ENCODE measurements around the gene CDON. TPM values are rescaled to one million over a fixed set of nuclear protein-coding genes. Genes with fewer than 3 reads are reported as not detected.

CDON gene
- total RNA-seq, 1 donor from 2014 or later: 71.3 TPM

DNA sequence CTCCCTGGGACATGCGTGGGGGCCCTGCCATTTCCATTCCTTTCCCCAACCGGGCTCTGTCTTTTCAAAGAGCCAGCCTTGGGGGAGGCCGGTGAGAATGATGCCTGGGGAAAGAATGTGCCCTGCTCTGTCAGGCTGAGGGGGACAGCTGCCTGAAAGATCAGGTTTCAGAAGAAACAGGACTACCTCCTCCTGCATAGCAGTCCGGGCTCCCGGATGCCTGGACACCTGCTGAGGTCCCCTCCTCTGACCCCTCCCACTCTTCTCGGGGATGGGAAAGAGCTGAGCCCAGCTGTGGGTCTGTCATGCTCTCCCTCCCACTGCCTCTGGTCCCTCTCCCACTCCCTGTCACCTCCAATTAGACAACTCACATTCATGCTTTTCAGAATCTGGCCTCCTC lies 41.8 kb upstream of the CDON start:
- H3K27ac ChIP-seq: peak overlapping the region; percentile 78
- H3K27me3 ChIP-seq: no peaks in the 10 kb centered on the region
- TF ChIP-seq, protein P1, sequence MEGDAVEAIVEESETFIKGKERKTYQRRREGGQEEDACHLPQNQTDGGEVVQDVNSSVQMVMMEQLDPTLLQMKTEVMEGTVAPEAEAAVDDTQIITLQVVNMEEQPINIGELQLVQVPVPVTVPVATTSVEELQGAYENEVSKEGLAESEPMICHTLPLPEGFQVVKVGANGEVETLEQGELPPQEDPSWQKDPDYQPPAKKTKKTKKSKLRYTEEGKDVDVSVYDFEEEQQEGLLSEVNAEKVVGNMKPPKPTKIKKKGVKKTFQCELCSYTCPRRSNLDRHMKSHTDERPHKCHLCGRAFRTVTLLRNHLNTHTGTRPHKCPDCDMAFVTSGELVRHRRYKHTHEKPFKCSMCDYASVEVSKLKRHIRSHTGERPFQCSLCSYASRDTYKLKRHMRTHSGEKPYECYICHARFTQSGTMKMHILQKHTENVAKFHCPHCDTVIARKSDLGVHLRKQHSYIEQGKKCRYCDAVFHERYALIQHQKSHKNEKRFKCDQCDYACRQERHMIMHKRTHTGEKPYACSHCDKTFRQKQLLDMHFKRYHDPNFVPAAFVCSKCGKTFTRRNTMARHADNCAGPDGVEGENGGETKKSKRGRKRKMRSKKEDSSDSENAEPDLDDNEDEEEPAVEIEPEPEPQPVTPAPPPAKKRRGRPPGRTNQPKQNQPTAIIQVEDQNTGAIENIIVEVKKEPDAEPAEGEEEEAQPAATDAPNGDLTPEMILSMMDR (IDR thresholded peaks at IDR 0.05): no peak
- TF ChIP-seq EZH2phosphoT487 (IDR thresholded peaks at IDR 0.05) (no peak), EZH2 (IDR thresholded peaks at IDR 0.05) (no peak)
- peaks cover 10% of the 10 kb centered on the region for H3K27me3 Mint-ChIP-seq (ENCODE audit: insufficient read depth, low read depth)
- peaks cover 60% of the 10 kb centered on the region for H3K4me1 ChIP-seq
- H3K36me3 ChIP-seq: no peaks in the 10 kb centered on the region
- peak; percentile 86 for DNase-seq (ENCODE audit: low spot score)
- peak overlapping the region; percentile 67 for H3K4me2 ChIP-seq
- H2AFZ ChIP-seq (replicated peaks): no peak overlapping the region
- no peaks in the 10 kb centered on the region for H3K79me2 ChIP-seq (ENCODE audit: low read depth)
- H3K9me3 Mint-ChIP-seq: no peaks in the 10 kb centered on the region
- peak overlapping the region; percentile 12 for H3K4me3 ChIP-seq
- H3K9ac ChIP-seq: no peak overlapping the region
- H4K20me1 ChIP-seq (ENCODE audit: low read depth): no peaks in the 10 kb centered on the region
- H3K36me3 Mint-ChIP-seq: no peaks in the 10 kb centered on the region
- H3K4me1 Mint-ChIP-seq: peaks cover 86% of the 10 kb centered on the region
- peak overlapping the region; percentile 61 for H3K4me3 Mint-ChIP-seq
- H3F3A ChIP-seq (ENCODE audit: low read depth): peaks cover 34% of the 10 kb centered on the region
- peak overlapping the region; percentile 100 for H3K27ac Mint-ChIP-seq
- H3K9me3 ChIP-seq (ENCODE audit: low read depth): no peaks in the 10 kb centered on the region

- no peak overlapping the region for H3K4me2 ChIP-seq
- no peaks in the 10 kb centered on the region for H3K36me3 Mint-ChIP-seq
- no peak for DNase-seq (ENCODE audit: low spot score)
- no peak overlapping the region for H2AFZ ChIP-seq (replicated peaks)
- H3K27me3 ChIP-seq: no peaks in the 10 kb centered on the region
- TF ChIP-seq, protein P1 (IDR thresholded peaks at IDR 0.05): no peak
- TF ChIP-seq EZH2 (IDR thresholded peaks at IDR 0.05): no peak
- TF ChIP-seq EZH2phosphoT487 (IDR thresholded peaks at IDR 0.05): no peak
- no peak overlapping the region for H3K9ac ChIP-seq
- H3K9me3 Mint-ChIP-seq: no peaks in the 10 kb centered on the region
- H4K20me1 ChIP-seq (ENCODE audit: low read depth): no peaks in the 10 kb centered on the region
- H3K9me3 ChIP-seq (ENCODE audit: low read depth): no peaks in the 10 kb centered on the region
- H3F3A ChIP-seq (ENCODE audit: low read depth): peaks cover 34% of the 10 kb centered on the region
- peak overlapping the region; percentile 100 for H3K27ac Mint-ChIP-seq
- H3K79me2 ChIP-seq (ENCODE audit: low read depth): no peaks in the 10 kb centered on the region
- H3K4me3 ChIP-seq: no peak overlapping the region
- no peaks in the 10 kb centered on the region for H3K36me3 ChIP-seq
- no peak overlapping the region for H3K27ac ChIP-seq
- H3K4me1 Mint-ChIP-seq: peaks cover 91% of the 10 kb centered on the region
- peaks cover 12% of the 10 kb centered on the region for H3K27me3 Mint-ChIP-seq (ENCODE audit: insufficient read depth, low read depth)
- H3K4me1 ChIP-seq: peaks cover 70% of the 10 kb centered on the region
- H3K4me3 Mint-ChIP-seq: peak overlapping the region; percentile 22
Measured at GRCh38 chr11:126103150-126103549, 40.5 kb upstream of the CDON start.

- H3K4me1 Mint-ChIP-seq: peaks cover 97% of the 10 kb centered on the region
- Histone ChIP-seq H2AFZ (replicated peaks) (no peak overlapping the region), H3K9me3 (ENCODE audit: low read depth) (no peaks in the 10 kb centered on the region), H3K4me1 (peaks cover 72% of the 10 kb centered on the region), H3F3A (ENCODE audit: low read depth) (peaks cover 34% of the 10 kb centered on the region), H3K9ac (no peak overlapping the region), H3K27ac (no peak overlapping the region), H3K27me3 (no peaks in the 10 kb centered on the region), H4K20me1 (ENCODE audit: low read depth) (no peaks in the 10 kb centered on the region), H3K79me2 (ENCODE audit: low read depth) (no peaks in the 10 kb centered on the region), H3K36me3 (no peaks in the 10 kb centered on the region), H3K4me2 (no peak overlapping the region), H3K4me3 (no peak overlapping the region)
- peaks cover 10% of the 10 kb centered on the region for H3K27me3 Mint-ChIP-seq (ENCODE audit: insufficient read depth, low read depth)
- H3K4me3 Mint-ChIP-seq: peak overlapping the region; percentile 1
- H3K27ac Mint-ChIP-seq: peak overlapping the region; percentile 100
- no peaks in the 10 kb centered on the region for H3K9me3 Mint-ChIP-seq
- DNase-seq (ENCODE audit: low spot score): no peak
- peaks cover 1% of the 10 kb centered on the region for H3K36me3 Mint-ChIP-seq
- TF ChIP-seq EZH2 (IDR thresholded peaks at IDR 0.05): no peak
- TF ChIP-seq EZH2phosphoT487 (IDR thresholded peaks at IDR 0.05): no peak
- TF ChIP-seq, protein P1 (IDR thresholded peaks at IDR 0.05): no peak
Measured at GRCh38 chr11:126102436-126102981, 39.8 kb upstream of the CDON start.
